SU-DHL-6 (cell line): ENCODE results near the gene INAFM2.

ENCODE experiments used
- H2AFZ ChIP-seq: fragments of 200-600 bp; sonication (generic); 2 replicates; pipeline ENCODE4 v1.6.1; 2014; ENCODE audit warnings: low read depth, mild to moderate bottlenecking, moderate library complexity, mixed read lengths, antibody characterized with exemption, low read length; ENCODE audit not compliant: severe bottlenecking
- H3F3A ChIP-seq: fragments of 200-600 bp; shearing (Covaris generic); 2 replicates; pipeline ENCODE4 v1.6.0; 2016; ENCODE audit warnings: antibody characterized with exemption, mild to moderate bottlenecking; ENCODE audit not compliant: insufficient read depth
- H3K27ac ChIP-seq: fragments of 200-600 bp; sonication (generic); 2 replicates; pipeline ENCODE4 v1.5.1; 2016; ENCODE audit warnings: low read depth, mild to moderate bottlenecking, low read length, moderate library complexity, mixed read lengths
- H3K27me3 ChIP-seq: fragments of 200-600 bp; sonication (generic), shearing (Covaris generic); 2 replicates; pipeline ENCODE4 v1.6.0; 2014; ENCODE audit warnings: mild to moderate bottlenecking, low read length
- H3K36me3 ChIP-seq: fragments of 200-600 bp; sonication (generic); 2 replicates; pipeline ENCODE4 v1.6.1; 2014; ENCODE audit warnings: mild to moderate bottlenecking, low read length, mixed read lengths
- H3K4me2 ChIP-seq: fragments of 300-600, 200-600 bp; shearing (Covaris generic), sonication (generic); 2 replicates; pipeline ENCODE4 v1.6.0; 2014; ENCODE audit warnings: low read length, low read depth, mild to moderate bottlenecking; ENCODE audit not compliant: poor library complexity, severe bottlenecking
- H3K4me3 ChIP-seq: fragments of 200-600 bp; sonication (generic); 2 replicates; pipeline ENCODE4 v1.5.1; 2014; ENCODE audit warnings: antibody characterized with exemption, low read length, mild to moderate bottlenecking, mixed read lengths; ENCODE audit not compliant: insufficient read depth, poor library complexity, severe bottlenecking
- H3K79me2 ChIP-seq: fragments of 200-600 bp; sonication (generic); 2 replicates; pipeline ENCODE4 v1.6.1; 2014; ENCODE audit warnings: mild to moderate bottlenecking, low read length, moderate library complexity; ENCODE audit not compliant: insufficient read depth
- H3K9ac ChIP-seq: fragments of 200-600 bp; sonication (generic); 2 replicates; pipeline ENCODE4 v1.7.0; 2014; ENCODE audit warnings: mild to moderate bottlenecking, low read length
- H3K9me2 ChIP-seq: fragments of 200-600 bp; sonication (generic); replicated peaks from 2 replicates; pipeline ENCODE4 v1.6.1; 2014; ENCODE audit warnings: low read length; ENCODE audit not compliant: insufficient read depth
- H3K9me3 ChIP-seq: fragments of 200-600 bp; sonication (generic); 2 replicates; pipeline ENCODE4 v1.6.1; 2014; ENCODE audit warnings: low read length, mixed read lengths; ENCODE audit not compliant: insufficient read depth
- H4K20me1 ChIP-seq: fragments of 200-600 bp; sonication (generic); 2 replicates; pipeline ENCODE4 v1.6.1; 2014; ENCODE audit warnings: low read depth, mild to moderate bottlenecking, antibody characterized with exemption, low read length, moderate library complexity, mixed read lengths
- CTCF ChIP-seq: fragments of 200-600 bp; sonication (generic); IDR thresholded peaks from one replicate; pipeline ENCODE4 v1.5.1; 2017; ENCODE audit warnings: antibody characterized with exemption, mild to moderate bottlenecking, low read length, moderate library complexity; ENCODE audit not compliant: insufficient read depth, poor library complexity, severe bottlenecking
- EZH2phosphoT487 ChIP-seq: fragments of 200-600 bp; sonication (generic), shearing (Covaris generic); conservative IDR thresholded peaks from 2 replicates; pipeline ENCODE4 v1.6.1; 2018; ENCODE audit warnings: mild to moderate bottlenecking, antibody characterized with exemption, low read length, moderate library complexity, mixed read lengths

INAFM2 gene

DNA sequence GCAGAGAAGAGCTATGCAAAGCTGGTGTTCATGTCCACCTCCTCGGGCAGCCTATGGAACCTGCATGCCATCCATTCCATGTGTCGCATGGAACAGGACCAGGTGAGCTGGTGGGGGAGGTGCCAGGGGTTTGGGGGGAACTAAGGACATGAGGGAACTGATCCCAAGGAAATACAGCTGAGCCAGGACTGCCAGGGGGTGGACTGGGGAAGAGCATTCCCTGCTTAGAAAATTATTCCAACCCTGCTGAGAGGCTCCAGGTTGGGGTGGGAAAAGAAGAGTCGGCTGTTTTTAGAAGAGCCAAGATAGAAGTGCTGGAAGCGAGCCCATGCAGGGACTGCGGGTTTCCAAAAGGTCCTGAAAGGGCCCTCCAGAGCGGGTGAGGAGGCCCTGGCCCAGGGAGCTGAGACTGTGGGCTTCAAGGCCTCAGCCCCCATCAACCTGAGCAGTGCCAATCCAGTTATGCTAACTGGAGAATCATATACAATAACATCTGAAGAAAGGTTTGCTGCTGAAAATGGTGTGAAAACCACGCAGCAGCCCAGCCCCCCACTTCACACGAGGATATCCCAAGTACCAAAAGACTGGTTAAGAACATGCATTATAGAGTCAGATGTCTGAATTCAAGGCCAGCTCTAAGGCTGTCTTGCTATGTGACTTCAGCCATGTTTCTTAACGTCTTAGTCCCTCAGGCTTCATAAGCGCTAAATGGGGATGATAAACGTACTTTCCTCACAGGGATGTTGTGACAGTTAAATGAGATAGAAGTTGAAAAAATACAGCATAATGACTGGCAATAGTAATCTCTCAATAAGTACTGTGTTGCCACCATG, 42.3 kb downstream of the INAFM2 start:
- H3F3A ChIP-seq = no peaks in the 10 kb centered on the region
- H3K27me3 ChIP-seq = no peaks in the 10 kb centered on the region
- H3K9me3 ChIP-seq = no peaks in the 10 kb centered on the region
- H4K20me1 ChIP-seq = no peaks in the 10 kb centered on the region
- no peak overlapping the region for H3K4me3 ChIP-seq
- no peaks in the 10 kb centered on the region for H3K36me3 ChIP-seq
- H3K79me2 ChIP-seq = no peaks in the 10 kb centered on the region
- H3K27ac ChIP-seq = no peak overlapping the region
- no peak overlapping the region for H3K4me2 ChIP-seq
- H2AFZ ChIP-seq = no peak overlapping the region
- TF ChIP-seq CTCF (no peak), EZH2phosphoT487 (no peak)
- H3K9me2 ChIP-seq = no peaks in the 10 kb centered on the region
- H3K9ac ChIP-seq = no peak overlapping the region

DNA sequence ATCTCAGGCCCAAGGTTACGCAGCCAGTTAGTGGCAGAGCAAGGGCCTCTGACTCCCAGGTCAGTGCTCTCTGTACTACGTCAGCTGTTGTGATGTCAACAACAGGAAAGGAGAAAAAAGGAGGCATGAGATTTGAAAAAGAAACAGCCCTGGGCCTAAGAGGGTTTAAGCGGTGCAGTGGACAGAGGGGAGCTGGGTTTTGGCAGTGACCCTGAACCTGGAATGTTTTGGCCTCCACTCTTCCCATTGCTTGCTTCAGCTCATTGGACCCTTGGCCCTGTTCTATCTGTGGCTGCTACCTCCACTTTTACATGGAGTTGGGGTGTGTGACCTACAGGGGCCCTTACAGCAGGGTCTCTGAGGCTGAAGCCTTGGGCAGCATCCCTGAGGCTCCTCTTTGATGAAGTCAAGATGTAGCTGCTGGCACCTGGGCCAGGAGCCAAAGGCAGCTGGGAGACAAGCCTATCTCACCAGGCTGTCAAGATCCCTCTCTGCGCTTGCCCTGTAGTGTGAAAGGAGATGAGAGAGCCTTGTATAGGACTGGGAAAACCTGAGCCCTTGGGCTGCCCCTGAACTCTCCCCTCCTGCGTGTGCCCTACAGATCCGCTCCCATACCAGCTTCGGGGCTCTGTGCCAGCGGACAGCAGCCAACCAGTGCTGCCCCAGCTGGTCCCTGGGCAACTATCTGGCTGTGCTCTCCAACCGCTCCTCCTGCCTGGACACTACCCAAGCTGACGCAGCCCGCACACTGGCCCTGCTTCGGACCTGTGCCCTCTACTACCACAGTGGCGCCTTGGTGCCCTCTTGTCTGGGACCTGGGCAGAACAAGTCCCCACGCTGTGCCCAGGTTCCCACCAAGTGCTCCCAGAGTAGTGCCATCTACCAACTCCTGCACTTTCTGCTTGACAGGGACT, 43.2 kb downstream of the INAFM2 start:
- TF ChIP-seq EZH2phosphoT487 (no peak), CTCF (no peak)
- Histone ChIP-seq H3K27ac (no peak overlapping the region), H3K27me3 (no peaks in the 10 kb centered on the region), H3K4me2 (peak overlapping the region; percentile 44), H3K9ac (peak overlapping the region; percentile 46), H3F3A (no peaks in the 10 kb centered on the region), H3K36me3 (no peaks in the 10 kb centered on the region), H3K9me3 (no peaks in the 10 kb centered on the region), H3K9me2 (no peaks in the 10 kb centered on the region), H4K20me1 (no peaks in the 10 kb centered on the region), H2AFZ (no peak overlapping the region), H3K79me2 (no peaks in the 10 kb centered on the region), H3K4me3 (no peak overlapping the region)

DNA sequence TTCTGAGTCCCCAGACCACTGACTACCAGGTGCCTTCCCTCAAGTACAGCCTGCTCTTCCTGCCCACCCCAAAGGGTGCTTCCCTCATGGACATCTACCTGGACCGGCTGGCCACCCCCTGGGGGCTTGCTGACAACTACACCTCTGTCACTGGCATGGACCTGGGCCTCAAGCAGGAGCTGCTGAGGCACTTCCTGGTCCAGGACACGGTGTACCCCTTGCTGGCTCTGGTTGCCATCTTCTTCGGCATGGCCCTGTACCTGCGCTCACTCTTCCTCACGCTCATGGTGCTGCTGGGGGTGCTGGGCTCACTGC, 43.8 kb downstream of the INAFM2 start:
- no peaks in the 10 kb centered on the region for H3F3A ChIP-seq
- no peaks in the 10 kb centered on the region; the same call in 1 of the 2 replicates for H3K27me3 ChIP-seq
- H3K36me3 ChIP-seq = no peaks in the 10 kb centered on the region
- peak overlapping the region; percentile 24; the same call in 1 of the 2 replicates for H3K27ac ChIP-seq
- H3K9me2 ChIP-seq = no peaks in the 10 kb centered on the region
- H3K9ac ChIP-seq = peak overlapping the region; percentile 46
- TF ChIP-seq CTCF (no peak), EZH2phosphoT487 (no peak)
- H3K4me2 ChIP-seq = peak overlapping the region; percentile 44
- H4K20me1 ChIP-seq = no peaks in the 10 kb centered on the region
- H3K9me3 ChIP-seq = no peaks in the 10 kb centered on the region
- H3K79me2 ChIP-seq = no peaks in the 10 kb centered on the region
- H3K4me3 ChIP-seq = peak overlapping the region; percentile 39
- H2AFZ ChIP-seq = peak overlapping the region; percentile 46
